Panc1 (cell line): ENCODE measurements around the gene LRBA. TPM values are rescaled to one million over a fixed set of nuclear protein-coding genes. Genes with fewer than 3 reads are reported as not detected.

Experiments
- ATAC-seq: fragments of 200-7000 bp; cut with Tn5 transposase; 2 replicates; pipeline ENCODE4 v1.9.1; 2020; ENCODE audit warnings: mild to moderate bottlenecking, moderate library complexity
- BruUV-seq: library from RNA; stranded (reverse); fragments of 400-500 nt; replicated peaks from 2 replicates; lab custom pipeline; 2021; lab: Mats Ljungman, UMichigan
- CTCF ChIA-PET: fragments of 300-600 bp; sonication (Branson Sonifier 250); formaldehyde crosslinking; loops from one replicate; lab custom pipeline; 2022; ENCODE audit warnings: antibody characterized with exemption; lab: Charles Lee
- POLR2A ChIA-PET: fragments of 300-600 bp; sonication (Branson Sonifier 250); formaldehyde crosslinking; loops from one replicate; lab custom pipeline; 2022; ENCODE audit warnings: antibody characterized with exemption; lab: Charles Lee
- DNase-seq: peaks from one replicate; pipeline ENCODE4 v3.0.0-alpha.2; 2010; ENCODE audit warnings: low read depth, low spot score
- H3K27ac ChIP-seq: 2 replicates; pipeline ENCODE4 v1.5.1; 2011; ENCODE audit warnings: mild to moderate bottlenecking, low read length, inconsistent platforms
- H3K27me3 ChIP-seq: fragments of 200-500 bp; sonication (Bioruptor generic); 2 replicates; pipeline ENCODE4 v1.6.0; 2014; ENCODE audit warnings: low read length, inconsistent platforms; ENCODE audit not compliant: control insufficient read depth, insufficient read depth
- H3K36me3 ChIP-seq: fragments of 200-500 bp; sonication (Bioruptor generic); 2 replicates; pipeline ENCODE4 v1.5.1; 2014; ENCODE audit warnings: inconsistent platforms, mild to moderate bottlenecking, low read length, moderate library complexity; ENCODE audit not compliant: control insufficient read depth, insufficient read depth
- H3K4me1 ChIP-seq: 2 replicates; pipeline ENCODE4 v1.5.1; 2011; ENCODE audit warnings: inconsistent platforms, mild to moderate bottlenecking, low read length, moderate library complexity; ENCODE audit not compliant: control insufficient read depth, insufficient read depth
- H3K4me3 ChIP-seq, 2 experiments: 2 replicates each; pipeline ENCODE4 v1.5.1; 2011 to 2012; ENCODE audit warnings: low read depth in 2 of 2, low read length in 2 of 2, mild to moderate bottlenecking in 2 of 2, inconsistent platforms in 1 of 2, moderate library complexity in 1 of 2
- H3K9me3 ChIP-seq: fragments of 200-500 bp; sonication (Bioruptor generic); 2 replicates; pipeline ENCODE4 v1.5.1; 2014; ENCODE audit warnings: low read depth, mild to moderate bottlenecking, inconsistent platforms, low read length, moderate library complexity; ENCODE audit not compliant: control insufficient read depth, insufficient read depth
- POLR2AphosphoS5 ChIP-seq: IDR thresholded peaks from 2 replicates; pipeline ENCODE4 v1.6.1; 2012; ENCODE audit warnings: mild to moderate bottlenecking, low read depth, low read length, moderate library complexity
- REST ChIP-seq, 2 experiments: IDR thresholded peaks; 2 replicates each; pipeline ENCODE4 v1.6.1; 2011 to 2012; ENCODE audit warnings: low read depth in 2 of 2, control low read depth in 1 of 2, low read length in 1 of 2, mild to moderate bottlenecking in 1 of 2, moderate library complexity in 1 of 2; ENCODE audit not compliant: insufficient read depth in 1 of 2
- SIN3A ChIP-seq: IDR thresholded peaks from 2 replicates; pipeline ENCODE4 v1.6.1; 2012; ENCODE audit warnings: low read depth, mild to moderate bottlenecking, low read length, moderate library complexity, borderline replicate concordance; ENCODE audit not compliant: insufficient read depth
- TCF7L2 ChIP-seq: IDR thresholded peaks from 2 replicates; pipeline ENCODE4 v1.6.1; 2011; ENCODE audit warnings: mild to moderate bottlenecking, low read depth, low read length, inconsistent platforms
- in situ Hi-C: cut with HindIII; loops from 2 replicates; pipeline ENCODE4 v1.10.0; 2016; ENCODE audit warnings: low sequenced_read_pairs, low pct_unique_long_range_greater_than_20kb
- intact Hi-C: fragments of 100-400 bp; cut with micrococcal nuclease; formaldehyde crosslinking; loops from one replicate; pipeline ENCODE4 v1.10.0; 2022; ENCODE audit not compliant: unreplicated experiment
- total RNA-seq: library from RNA; stranded (reverse); gene quantifications from one replicate; pipeline ENCODE4 v1.2.1, GENCODE V29; 2021; ENCODE audit not compliant: unreplicated experiment
- TF ChIP-seq, protein P1 (sequence below): fragments of 450-650 bp; IDR thresholded peaks from 2 replicates; pipeline ENCODE4 v1.5.1; 2017; ENCODE audit warnings: mild to moderate bottlenecking

LRBA gene
- total RNA-seq, 1 experiment from 2014 or later, result 26.4 TPM

GRCh38 chr4:150234246-150234645 is 780.8 kb downstream of the LRBA start:
- POLR2A ChIA-PET, result no interaction called here
- TF ChIP-seq TCF7L2, result no peak
- TF ChIP-seq POLR2AphosphoS5, result no peak
- TF ChIP-seq SIN3A, result no peak
- TF ChIP-seq, protein P1, sequence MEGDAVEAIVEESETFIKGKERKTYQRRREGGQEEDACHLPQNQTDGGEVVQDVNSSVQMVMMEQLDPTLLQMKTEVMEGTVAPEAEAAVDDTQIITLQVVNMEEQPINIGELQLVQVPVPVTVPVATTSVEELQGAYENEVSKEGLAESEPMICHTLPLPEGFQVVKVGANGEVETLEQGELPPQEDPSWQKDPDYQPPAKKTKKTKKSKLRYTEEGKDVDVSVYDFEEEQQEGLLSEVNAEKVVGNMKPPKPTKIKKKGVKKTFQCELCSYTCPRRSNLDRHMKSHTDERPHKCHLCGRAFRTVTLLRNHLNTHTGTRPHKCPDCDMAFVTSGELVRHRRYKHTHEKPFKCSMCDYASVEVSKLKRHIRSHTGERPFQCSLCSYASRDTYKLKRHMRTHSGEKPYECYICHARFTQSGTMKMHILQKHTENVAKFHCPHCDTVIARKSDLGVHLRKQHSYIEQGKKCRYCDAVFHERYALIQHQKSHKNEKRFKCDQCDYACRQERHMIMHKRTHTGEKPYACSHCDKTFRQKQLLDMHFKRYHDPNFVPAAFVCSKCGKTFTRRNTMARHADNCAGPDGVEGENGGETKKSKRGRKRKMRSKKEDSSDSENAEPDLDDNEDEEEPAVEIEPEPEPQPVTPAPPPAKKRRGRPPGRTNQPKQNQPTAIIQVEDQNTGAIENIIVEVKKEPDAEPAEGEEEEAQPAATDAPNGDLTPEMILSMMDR, result no peak
- no peak for TF ChIP-seq REST (IDR thresholded peaks at IDR 0.05; ENCODE audit: insufficient read depth in 1 of 2, low read depth in 2 of 2, low read length in 1 of 2)
- CTCF ChIA-PET, result no interaction called here
- H3K27me3 ChIP-seq, result no peaks in the 10 kb centered on the region
- H3K9me3 ChIP-seq, result no peaks in the 10 kb centered on the region
- intact Hi-C loops (no loop called here), in situ Hi-C loops (no loop called here)
- DNase-seq (no peak), ATAC-seq (no peak)
- H3K36me3 ChIP-seq, result no peaks in the 10 kb centered on the region; the same call in 1 of the 2 replicates
- no peak overlapping the region for H3K4me3 ChIP-seq
- peak overlapping the region; percentile 93 for H3K27ac ChIP-seq
- BruUV-seq, result no TSS peak
- peaks cover 45% of the 10 kb centered on the region for H3K4me1 ChIP-seq

GRCh38 chr4:150232029-150232428 is 783.1 kb downstream of the LRBA start:
- peak overlapping the region; percentile 75; the same call in 1 of the 2 replicates for H3K27ac ChIP-seq
- H3K4me3 ChIP-seq, result no peak overlapping the region
- DNase-seq, result no peak
- POLR2A ChIA-PET, result no interaction called here
- H3K27me3 ChIP-seq, result no peaks in the 10 kb centered on the region
- CTCF ChIA-PET, result no interaction called here
- in situ Hi-C loops, result no loop called here
- H3K9me3 ChIP-seq, result no peaks in the 10 kb centered on the region
- TF ChIP-seq REST (IDR thresholded peaks at IDR 0.05; ENCODE audit: insufficient read depth in 1 of 2, low read depth in 2 of 2, low read length in 1 of 2), result no peak
- no peak for TF ChIP-seq TCF7L2
- TF ChIP-seq, protein P1, result no peak
- no peak for TF ChIP-seq POLR2AphosphoS5
- TF ChIP-seq SIN3A, result no peak
- no TSS peak for BruUV-seq
- H3K36me3 ChIP-seq, result no peaks in the 10 kb centered on the region; the same call in 1 of the 2 replicates
- peaks cover 33% of the 10 kb centered on the region for H3K4me1 ChIP-seq
- intact Hi-C loops, result no loop called here
- ATAC-seq, result no peak
